Measurements from ENCODE around the gene ZNF850.

The ZNF850 gene

GRCh38 chr19:36772311-36773222 is at the start of gene ZNF850:
TSS of gene ZNF850 (minus strand) at chr19:36772807. CDS start at chr19:36762606, 10,201 bp downstream.
- peak within 1 kb of the TSS; percentile 91 for H3K27ac ChIP-seq

GRCh38 chr19:36821758-36822157 is 49.2 kb upstream of the ZNF850 start:
- H3K27ac ChIP-seq: no peak overlapping the region
- no peak for TF ChIP-seq CTCF (conservative IDR thresholded peaks at IDR 0.05)

More at GRCh38 chr19:36772311-36773222, at the start of gene ZNF850:
- TF ChIP-seq CTCF (conservative IDR thresholded peaks at IDR 0.05): no peak

- H3K27ac ChIP-seq: no peak overlapping the region
- TF ChIP-seq CTCF (conservative IDR thresholded peaks at IDR 0.05): no peak
Observed at GRCh38 chr19:36819130-36819630, 46.6 kb upstream of the ZNF850 start.

GRCh38 chr19:36807029-36807428 is 34.4 kb upstream of the ZNF850 start:
- peak overlapping the region; percentile 18; the same call in 1 of the 2 replicates for H3K27ac ChIP-seq
- no peak for TF ChIP-seq CTCF (conservative IDR thresholded peaks at IDR 0.05)

- H3K27ac ChIP-seq: no peak overlapping the region
- TF ChIP-seq CTCF (conservative IDR thresholded peaks at IDR 0.05): no peak
Observed at GRCh38 chr19:36805364-36805763, 32.8 kb upstream of the ZNF850 start.

- no peak for TF ChIP-seq CTCF (conservative IDR thresholded peaks at IDR 0.05)
- peak overlapping the region; percentile 89 for H3K27ac ChIP-seq
Observed at GRCh38 chr19:36797786-36798108, 25.1 kb upstream of the ZNF850 start.

- TF ChIP-seq CTCF (conservative IDR thresholded peaks at IDR 0.05): no peak
- peak overlapping the region; percentile 89 for H3K27ac ChIP-seq
Observed at GRCh38 chr19:36796714-36796992, 24.0 kb upstream of the ZNF850 start.
